ENCODE results near the gene PAPOLG.
"Not testable (repeated sequence)": the region's sequence is repeated elsewhere in the genome, so short reads cannot be mapped to it uniquely, and the experiment has no call there.

The PAPOLG gene

DNA sequence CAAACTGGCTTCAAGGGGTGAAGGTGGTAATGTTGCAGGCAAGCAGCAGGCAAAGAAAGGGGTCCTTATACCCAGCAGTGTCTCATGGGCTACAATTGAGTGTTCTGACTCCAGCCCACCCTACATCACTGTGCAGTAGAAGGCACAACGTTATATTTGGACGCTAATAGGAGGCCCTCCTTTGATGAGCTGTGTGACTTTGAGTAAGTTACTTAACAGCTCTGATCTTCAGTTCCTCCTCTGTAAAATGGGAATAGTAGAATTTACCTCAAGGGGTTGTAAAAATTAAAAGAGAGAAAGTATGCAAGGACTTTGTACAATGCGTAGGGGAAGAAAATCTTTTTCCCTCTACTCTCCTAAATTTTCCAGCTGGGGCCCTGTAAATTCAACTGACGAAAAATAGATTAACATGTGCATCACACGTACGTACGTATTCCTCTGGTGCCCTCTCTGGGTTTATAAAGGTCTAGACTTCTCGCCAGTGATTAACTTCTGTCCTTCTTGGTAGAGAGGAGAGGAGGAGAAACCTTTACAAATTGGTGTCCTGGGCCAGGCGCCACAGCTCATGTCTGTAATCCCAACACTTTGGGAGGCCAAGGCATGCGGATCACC is 67.7 kb downstream of the PAPOLG start:
- no peak for DNase-seq (ENCODE audit: low spot score)

DNA sequence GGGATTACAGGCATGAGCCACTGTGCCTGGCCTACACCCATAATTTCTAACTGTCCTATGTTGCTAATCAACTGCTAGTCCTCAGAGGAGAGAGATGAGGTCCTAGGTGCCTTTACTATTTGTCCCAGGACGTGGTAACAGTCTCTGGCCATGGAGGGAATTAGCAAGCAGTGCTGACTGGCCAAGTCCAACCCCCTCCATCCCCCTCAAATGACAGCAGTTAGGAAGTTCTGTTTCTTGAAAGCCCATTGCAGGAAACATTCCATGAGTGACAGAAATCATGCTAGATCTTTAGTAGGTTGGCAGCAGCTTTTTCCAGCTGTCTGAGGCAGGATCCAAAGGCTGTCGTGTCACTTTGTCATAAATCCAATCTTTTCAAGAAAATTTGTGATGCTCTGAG is 69.6 kb downstream of the PAPOLG start:
- no peak for DNase-seq (ENCODE audit: low spot score)

DNA sequence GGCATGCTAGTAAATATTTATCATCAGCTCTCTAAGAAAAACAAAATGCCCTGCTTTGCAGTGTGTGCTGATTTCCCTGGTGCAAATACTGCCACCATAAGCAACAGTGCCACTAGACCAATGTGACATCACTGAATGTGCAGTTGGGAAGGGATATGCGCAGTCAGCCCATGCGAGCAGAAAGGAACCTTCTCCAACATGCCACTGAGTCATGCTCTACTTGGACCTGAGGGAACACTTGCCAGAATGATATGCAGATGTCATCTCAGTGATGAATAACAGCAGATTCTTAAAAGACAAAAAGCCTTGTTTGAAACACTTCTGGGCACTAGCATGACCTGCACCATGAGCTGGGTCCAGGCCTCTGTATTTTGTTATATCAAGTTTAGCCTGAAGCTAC is 70.0 kb downstream of the PAPOLG start:
- DNase-seq (ENCODE audit: low spot score), result no peak

DNA sequence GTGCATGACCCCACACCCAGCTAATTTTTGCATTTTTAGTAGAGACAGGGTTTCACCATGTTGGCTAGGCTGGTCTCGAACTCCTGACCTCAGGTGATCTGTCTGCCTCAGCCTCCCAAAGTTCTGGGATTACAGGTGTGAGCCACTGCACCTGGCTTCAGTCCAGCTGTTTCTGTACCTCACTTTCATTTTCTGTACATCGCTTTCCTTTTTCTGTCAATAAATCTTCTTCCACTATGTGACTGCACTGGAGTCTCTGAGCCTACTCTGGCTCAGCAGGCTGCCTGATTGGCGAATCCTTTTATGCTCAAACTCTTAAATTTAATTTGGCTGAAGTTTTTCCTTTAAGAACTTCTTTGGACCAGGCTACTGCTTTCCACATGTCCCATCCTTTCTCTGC is 70.8 kb downstream of the PAPOLG start:
- DNase-seq (ENCODE audit: low spot score), result not testable (repeated sequence)

DNA sequence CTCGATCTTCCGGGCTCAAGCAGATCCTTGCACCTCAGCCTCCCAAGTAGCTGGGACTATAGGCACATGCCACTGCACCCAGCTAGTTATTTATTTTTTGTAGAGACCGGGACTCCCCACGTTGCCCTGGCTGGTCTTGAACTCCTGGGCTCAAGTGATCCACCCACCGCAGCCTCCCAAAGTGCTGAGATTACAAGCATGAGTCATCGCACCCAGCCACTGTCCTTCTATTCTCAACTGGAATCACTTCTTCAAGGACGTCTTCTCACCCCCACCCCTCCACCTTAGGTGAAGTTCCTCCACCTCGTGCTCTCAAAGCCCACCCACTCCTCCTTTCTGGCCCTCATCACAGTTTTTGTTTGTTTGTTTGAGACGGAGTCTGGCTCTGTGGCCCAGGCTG is 71.3 kb downstream of the PAPOLG start:
- DNase-seq (ENCODE audit: low spot score), result no peak

DNA sequence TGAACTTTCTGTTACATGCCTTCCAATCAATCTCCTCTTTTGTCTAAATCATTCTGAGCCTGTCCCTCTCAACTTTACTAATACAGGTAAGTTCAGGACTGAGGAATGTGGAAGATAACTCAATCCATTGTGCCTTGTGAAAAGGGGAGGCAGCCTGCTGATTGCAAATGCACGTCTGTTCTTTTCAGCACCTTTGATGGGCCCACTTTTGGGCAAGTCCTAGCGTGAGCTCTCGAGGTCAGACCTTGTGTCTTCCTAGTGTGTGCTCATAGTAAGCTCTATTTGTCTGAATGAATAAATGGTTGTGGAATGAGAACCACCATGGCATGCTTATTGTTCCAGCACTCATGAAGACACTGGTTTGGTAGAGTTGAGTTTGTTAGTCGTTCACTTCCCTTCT is 74.9 kb downstream of the PAPOLG start:
- no peak for DNase-seq (ENCODE audit: low spot score)

DNA sequence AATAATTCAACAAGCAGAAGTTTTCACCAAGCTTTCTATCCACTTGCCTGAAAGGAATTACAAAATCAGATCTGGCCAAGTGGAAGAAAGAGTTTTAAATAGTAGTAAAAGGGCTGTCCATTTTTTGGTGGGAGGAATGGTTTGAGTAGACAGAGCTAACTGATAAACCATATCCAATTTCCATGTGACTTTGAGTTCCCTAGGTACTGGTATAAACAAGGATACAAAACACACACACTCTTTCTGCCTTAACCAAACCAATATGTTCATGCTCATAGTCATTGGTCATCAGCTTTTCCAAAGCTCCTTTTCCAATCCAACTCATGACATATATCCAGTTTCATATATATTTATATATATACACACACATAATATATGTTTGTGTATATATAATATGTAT is 75.9 kb downstream of the PAPOLG start:
- no peak for DNase-seq (ENCODE audit: low spot score)

DNA sequence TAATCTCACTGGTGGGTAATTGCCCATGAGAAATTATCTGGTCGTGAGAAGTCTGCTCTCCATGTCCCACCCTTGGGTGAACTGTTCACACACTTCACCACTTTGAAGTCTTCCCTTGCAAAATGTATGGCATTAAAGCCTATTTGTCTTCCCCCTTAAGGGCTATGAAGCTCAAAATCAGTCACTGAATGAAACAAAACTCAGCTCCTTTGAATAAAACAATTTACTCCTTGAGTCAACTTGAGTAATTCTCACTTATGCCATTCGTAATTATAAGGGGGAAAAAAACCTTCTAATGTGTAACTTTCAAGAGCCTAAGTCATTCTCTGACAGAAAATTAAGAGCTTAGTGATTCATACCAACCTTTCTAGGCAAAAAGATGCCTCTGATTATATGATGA is 76.6 kb downstream of the PAPOLG start:
- DNase-seq (ENCODE audit: low spot score), result no peak

DNA sequence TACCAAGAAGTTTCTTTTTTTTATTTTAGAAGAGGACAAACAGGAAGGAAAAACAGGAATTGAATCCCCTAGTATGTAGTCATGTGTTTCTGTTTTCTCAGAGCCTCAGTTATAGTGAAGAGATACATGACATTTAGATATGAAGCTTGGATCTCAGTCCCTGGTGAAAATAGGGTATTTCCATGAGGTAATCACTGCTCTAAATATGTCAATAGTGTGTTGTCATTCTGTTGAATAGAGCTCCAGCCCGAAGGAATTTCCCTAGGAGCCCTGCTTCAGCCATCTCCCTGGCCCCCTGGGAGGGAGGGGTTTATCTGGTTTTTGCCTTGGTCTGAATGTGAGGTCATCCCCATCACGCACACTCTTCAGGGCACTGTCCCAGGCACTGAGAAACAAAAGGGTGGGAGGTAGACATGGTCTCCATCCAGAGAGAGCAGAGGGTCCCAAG is 78.2 kb downstream of the PAPOLG start:
- DNase-seq (ENCODE audit: low spot score), result no peak

DNA sequence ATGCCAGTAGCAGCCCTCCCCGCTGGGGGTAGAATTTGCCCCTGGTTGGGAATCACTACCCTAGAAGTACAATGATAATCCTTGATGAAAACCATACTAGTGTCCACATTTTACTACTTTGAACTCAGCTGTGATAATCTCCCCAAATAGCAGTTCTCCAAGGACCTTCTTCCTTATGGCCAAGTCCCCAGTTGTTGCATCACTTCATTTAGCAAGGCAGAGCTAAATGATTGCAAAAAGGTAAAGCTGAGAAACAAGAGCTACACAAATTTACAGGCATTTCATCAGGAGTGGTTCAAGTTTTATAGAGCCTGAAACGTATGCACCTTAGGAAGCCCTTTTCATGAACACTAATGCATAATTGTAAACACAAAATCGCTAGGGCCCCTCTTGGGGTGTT is 80.4 kb downstream of the PAPOLG start:
- no peak for DNase-seq (ENCODE audit: low spot score)

DNA sequence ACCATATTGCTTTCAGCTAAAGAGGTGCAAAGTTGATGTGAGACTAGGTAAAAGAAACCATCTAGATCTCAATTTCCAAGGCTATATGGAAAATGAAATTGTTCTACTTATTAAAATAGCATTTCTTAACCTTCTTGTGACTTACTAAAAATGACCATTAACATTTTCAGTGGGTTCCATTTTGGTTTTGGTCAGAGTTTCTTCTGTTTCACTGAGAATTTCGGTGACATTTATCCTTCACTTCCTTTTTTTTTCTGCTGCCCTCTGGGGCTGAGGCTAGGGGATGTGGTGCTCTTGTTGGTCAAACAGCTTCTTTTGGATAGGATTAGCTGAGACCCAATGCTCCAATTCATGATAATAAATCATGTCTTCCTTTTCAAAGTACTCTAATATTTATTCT is 81.1 kb downstream of the PAPOLG start:
- DNase-seq (ENCODE audit: low spot score), result no peak

DNA sequence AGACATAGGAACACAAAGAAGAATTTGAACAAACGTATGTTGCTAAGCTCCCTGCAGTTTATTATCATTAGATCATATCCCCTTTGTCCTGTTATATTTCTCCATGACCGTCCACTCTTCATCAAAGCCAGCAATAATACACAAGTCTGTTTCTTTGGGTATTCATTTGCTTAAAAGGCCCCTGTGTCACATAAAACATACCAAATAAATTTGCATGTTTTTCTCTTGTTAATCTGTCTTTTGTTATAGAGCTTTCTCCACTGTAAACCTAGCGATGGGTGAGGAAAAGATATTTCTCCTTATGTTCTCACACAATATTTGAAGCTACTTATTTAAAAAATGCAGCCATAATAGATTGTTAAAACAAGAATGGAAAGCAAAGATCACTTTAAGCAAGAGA is 82.4 kb downstream of the PAPOLG start:
- no peak for DNase-seq (ENCODE audit: low spot score)

DNA sequence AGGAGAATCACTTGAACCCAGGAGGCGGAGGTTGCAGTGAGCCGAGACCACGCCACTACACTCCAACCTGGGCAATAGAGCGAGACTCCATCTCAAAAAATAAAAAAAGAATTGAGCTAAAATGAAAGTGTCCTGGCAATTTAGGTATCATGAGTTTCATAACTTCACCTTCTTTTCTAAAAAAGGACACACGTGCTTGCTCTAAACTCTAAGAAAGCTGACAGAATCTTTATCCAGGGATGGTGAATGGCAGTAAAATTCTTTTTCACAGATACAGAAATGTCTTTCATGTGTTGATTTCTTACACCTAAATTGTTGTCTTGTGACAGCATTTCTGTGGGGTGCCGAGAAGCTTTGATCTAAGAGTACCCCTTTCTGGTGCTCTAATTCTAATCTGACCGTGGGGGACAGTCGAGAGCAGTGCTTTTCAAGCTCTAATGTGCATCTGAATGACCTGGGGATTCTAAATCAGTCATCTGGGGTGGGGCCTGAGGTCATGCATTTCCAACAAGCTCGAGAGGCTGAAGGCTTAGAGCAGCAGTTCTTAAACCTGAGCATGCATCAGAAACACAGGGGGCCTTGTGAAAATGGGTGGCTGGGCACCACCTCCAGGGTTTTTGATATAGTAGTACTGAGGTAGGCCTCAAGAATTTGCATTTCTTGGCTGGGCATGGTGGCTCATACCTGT is 83.2 kb downstream of the PAPOLG start:
- DNase-seq (ENCODE audit: low spot score), result peak; percentile 49

DNA sequence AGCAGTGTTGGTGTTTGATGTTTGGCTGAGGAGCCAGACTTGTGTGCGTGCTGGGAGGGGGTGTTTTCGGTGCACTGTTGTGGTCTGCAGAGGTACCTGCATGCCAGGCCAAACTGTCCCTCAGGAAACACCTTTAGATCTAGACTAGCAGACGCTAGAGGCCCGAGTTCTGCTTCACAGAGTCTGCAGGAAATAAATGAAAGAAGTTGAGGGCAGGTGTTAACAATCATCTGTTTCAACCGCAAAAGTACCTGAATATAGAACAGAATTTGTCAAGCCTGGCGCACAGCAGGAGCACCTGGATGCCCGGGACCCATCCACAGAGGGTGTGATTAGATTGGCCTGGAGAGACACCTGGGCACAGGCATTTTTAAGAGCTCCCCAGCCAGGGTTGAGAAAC is 84.8 kb downstream of the PAPOLG start:
- DNase-seq (ENCODE audit: low spot score), result peak; percentile 65

DNA sequence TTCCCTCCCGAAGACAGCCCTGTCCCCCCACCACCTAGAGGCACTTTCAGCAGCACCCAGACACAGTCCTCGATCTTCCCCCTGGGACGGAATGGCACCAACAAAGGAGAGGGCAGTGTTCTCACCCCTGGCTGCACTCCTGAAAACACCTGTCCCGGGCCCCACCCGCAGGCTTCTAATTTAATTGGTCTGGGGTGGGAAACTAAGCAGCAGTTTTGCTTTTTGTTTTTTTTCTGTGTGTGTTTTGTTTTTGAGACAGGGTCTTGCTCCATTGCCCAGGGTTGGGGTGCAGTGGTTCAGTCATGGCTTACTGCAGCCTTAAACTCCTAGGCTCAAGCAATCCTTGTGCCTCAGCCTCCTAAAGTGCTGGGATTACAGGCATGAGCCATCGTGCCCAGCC is 86.9 kb downstream of the PAPOLG start:
- peak; percentile 32 for DNase-seq (ENCODE audit: low spot score)

DNA sequence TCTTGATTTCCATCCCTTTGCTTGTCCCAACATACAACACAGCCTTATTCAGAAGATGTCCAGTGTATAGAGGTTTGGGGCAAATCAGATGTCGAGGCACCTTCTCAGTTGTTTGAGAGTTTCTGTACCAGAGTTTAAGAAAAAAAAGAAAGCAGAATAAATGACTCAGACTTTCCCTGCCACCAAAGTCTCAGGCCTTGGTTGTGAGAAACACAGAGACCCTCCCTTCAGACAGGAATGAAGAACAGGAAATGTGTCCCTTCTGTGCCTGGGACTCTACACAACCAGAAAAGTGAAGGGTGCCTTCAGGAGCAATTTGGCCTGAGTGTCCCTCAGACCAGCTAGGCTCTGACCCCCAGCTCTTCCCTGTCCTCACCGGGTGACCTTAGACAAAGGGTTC is 88.0 kb downstream of the PAPOLG start:
- no peak for DNase-seq (ENCODE audit: low spot score)

DNA sequence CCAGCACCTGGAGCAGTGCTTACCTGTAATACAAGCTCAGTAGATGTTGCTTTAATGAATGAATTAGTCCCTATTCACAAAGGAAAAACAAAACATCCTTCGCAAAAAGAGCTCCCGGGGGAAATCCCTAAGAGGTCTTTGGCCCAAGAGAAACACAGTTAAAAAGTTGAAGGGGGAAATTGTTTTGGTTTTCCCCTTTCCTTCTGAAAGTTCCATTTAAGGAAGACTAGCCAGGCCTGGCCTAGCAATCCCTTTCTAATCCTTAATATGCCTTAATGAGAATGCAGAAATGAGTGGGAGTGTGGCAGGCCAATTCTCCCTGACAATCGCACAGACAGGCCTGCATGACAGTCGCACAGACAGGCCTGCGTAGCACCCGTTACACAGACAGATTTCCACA is 91.8 kb downstream of the PAPOLG start:
- DNase-seq (ENCODE audit: low spot score), result no peak
